LNCaP clone FGC (cell line): ENCODE measurements around the gene RIMS3.

Source experiments
- DNase-seq: peaks from one replicate; pipeline ENCODE4 v3.0.0-alpha.2; 2011; ENCODE audit warnings: low read depth
- H3K4me3 ChIP-seq: 2 replicates; pipeline ENCODE4 v1.5.1; 2011; ENCODE audit warnings: mild to moderate bottlenecking, low read depth, low read length, control low read depth
- CTCF ChIP-seq: IDR thresholded peaks from 2 replicates; pipeline ENCODE4 v1.5.1; 2012; ENCODE audit warnings: mild to moderate bottlenecking; ENCODE audit not compliant: control insufficient read depth, insufficient read depth; ENCODE audit errors: extremely low read depth

RIMS3 gene

GRCh38 chr1:40699787-40700186, 34.3 kb upstream of the RIMS3 start:
- TF ChIP-seq CTCF, result no peak
- no peak overlapping the region for H3K4me3 ChIP-seq
- DNase-seq, result no peak

- no peak overlapping the region for H3K4me3 ChIP-seq
- TF ChIP-seq CTCF, result no peak
- DNase-seq, result no peak
Measured at GRCh38 chr1:40697436-40697835, 32.0 kb upstream of the RIMS3 start.

- TF ChIP-seq CTCF, result no peak
- H3K4me3 ChIP-seq, result no peak overlapping the region
- no peak for DNase-seq
Measured at GRCh38 chr1:40696294-40696693, 30.8 kb upstream of the RIMS3 start.

- no peak overlapping the region; the same call in 1 of the 2 replicates for H3K4me3 ChIP-seq
- TF ChIP-seq CTCF, result no peak
Measured at GRCh38 chr1:40694353-40694874, 28.9 kb upstream of the RIMS3 start.

GRCh38 chr1:40693425-40693824, 27.9 kb upstream of the RIMS3 start:
- DNase-seq, result no peak
- TF ChIP-seq CTCF, result no peak
- H3K4me3 ChIP-seq, result peak overlapping the region; percentile 89

More at GRCh38 chr1:40694353-40694874, 28.9 kb upstream of the RIMS3 start:
- no peak for DNase-seq

GRCh38 chr1:40692429-40692895, 27.0 kb upstream of the RIMS3 start:
- no peak for TF ChIP-seq CTCF
- no peak for DNase-seq
- H3K4me3 ChIP-seq, result peak overlapping the region; percentile 89
